H1 (cell line): ENCODE data around the gene LMX1A. TPM values are rescaled to one million over a fixed set of nuclear protein-coding genes. Genes with fewer than 3 reads are reported as not detected.

Experiments used
- CTCF ChIA-PET: fragments of 300-600 bp; sonication (Branson Sonifier 250); formaldehyde crosslinking; loops from one replicate; lab custom pipeline; 2021; ENCODE audit not compliant: partially characterized antibody; lab: Charles Lee
- POLR2A ChIA-PET: fragments of 300-600 bp; sonication (Branson Sonifier 250); formaldehyde crosslinking; loops from one replicate; lab custom pipeline; 2021; ENCODE audit warnings: inconsistent platforms; ENCODE audit not compliant: partially characterized antibody; lab: Charles Lee
- DNase-seq, 2 experiments: peaks; one replicate each; pipeline versions ENCODE4 v3.0.0 to v3.0.0-alpha.2; 2010 to 2022; ENCODE audit warnings: low spot score in 2 of 2, low read depth in 1 of 2, mixed read lengths in 1 of 2
- FAIRE-seq: peaks from 2 replicates; lab custom pipeline; 2011; peaks lifted over from hg19 to GRCh38; lab: Jason Lieb, UNC
- H2AFZ ChIP-seq: 2 replicates; pipeline ENCODE4 v1.8.1; 2012; ENCODE audit warnings: low read length, inconsistent platforms
- H2AK5ac ChIP-seq: 2 replicates; pipeline ENCODE4 v1.6.1; 2013; ENCODE audit warnings: low read depth, low read length
- H2BK120ac ChIP-seq: replicated peaks from 2 replicates; pipeline ENCODE3; 2013; ENCODE audit warnings: low read depth, low read length, inconsistent platforms
- H2BK12ac ChIP-seq: 2 replicates; pipeline ENCODE4 v1.6.1; 2013; ENCODE audit warnings: low read depth, low read length
- H2BK15ac ChIP-seq: 2 replicates; pipeline ENCODE4 v1.6.1; 2013; ENCODE audit warnings: low read length
- H2BK20ac ChIP-seq: 2 replicates; pipeline ENCODE4 v1.6.1; 2013; ENCODE audit warnings: low read length
- H2BK5ac ChIP-seq: 2 replicates; pipeline ENCODE4 v1.6.1; 2013; ENCODE audit warnings: low read depth, low read length
- H3K14ac ChIP-seq: 2 replicates; pipeline ENCODE4 v1.6.1; 2013; ENCODE audit warnings: inconsistent platforms; ENCODE audit not compliant: insufficient read length
- H3K18ac ChIP-seq: 2 replicates; pipeline ENCODE4 v1.6.1; 2013; ENCODE audit warnings: low read length; ENCODE audit errors: extremely low read depth
- H3K23ac ChIP-seq: 2 replicates; pipeline ENCODE4 v1.6.1; 2013; ENCODE audit warnings: inconsistent platforms; ENCODE audit not compliant: insufficient read length
- H3K23me2 ChIP-seq: 2 replicates; pipeline ENCODE4 v1.6.1; 2013; ENCODE audit warnings: low read depth, low read length
- H3K27ac ChIP-seq: 2 replicates; pipeline ENCODE4 v1.6.1; 2011; ENCODE audit warnings: low read depth, low read length, inconsistent platforms
- H3K27me3 ChIP-seq, 4 experiments: replicated peaks in 1 of 4; 1 replicate in 1 of 4; 2 replicates in 3 of 4; pipeline versions ENCODE4 v1.6.1 to v1.8.1; 2011 to 2013; ENCODE audit warnings: low read length in 3 of 4, mild to moderate bottlenecking in 3 of 4, inconsistent platforms in 2 of 4, mixed read lengths in 2 of 4, moderate library complexity in 1 of 4; ENCODE audit not compliant: control insufficient read depth in 3 of 4, insufficient read depth in 3 of 4; ENCODE audit errors: extremely low read depth in 1 of 4
- H3K36me3 ChIP-seq, 4 experiments: 2 replicates each; pipeline versions ENCODE4 v1.6.1 to v1.8.1; 2011 to 2013; ENCODE audit warnings: mild to moderate bottlenecking in 4 of 4, low read length in 3 of 4, moderate library complexity in 2 of 4, control low read depth in 1 of 4, inconsistent platforms in 1 of 4; ENCODE audit not compliant: insufficient read depth in 4 of 4, control insufficient read depth in 2 of 4
- H3K4ac ChIP-seq: replicated peaks from 2 replicates; pipeline ENCODE3; 2013; ENCODE audit warnings: low read length, low read depth, mixed read lengths, inconsistent platforms; ENCODE audit not compliant: insufficient read length
- H3K4me1 ChIP-seq, 4 experiments: replicated peaks in 1 of 4; 1 replicate in 1 of 4; 2 replicates in 3 of 4; pipeline versions ENCODE4 v1.6.1 to v1.8.1; 2011 to 2013; ENCODE audit warnings: low read length in 3 of 4, inconsistent platforms in 2 of 4, mixed read lengths in 1 of 4; ENCODE audit not compliant: insufficient read depth in 4 of 4, control insufficient read depth in 3 of 4
- H3K4me2 ChIP-seq, 2 experiments: 2 replicates each; pipeline versions ENCODE4 v1.6.1 to v1.8.1; 2011 to 2013; ENCODE audit warnings: low read depth in 2 of 2, low read length in 2 of 2, control low read depth in 1 of 2, inconsistent platforms in 1 of 2, mild to moderate bottlenecking in 1 of 2; ENCODE audit not compliant: insufficient read depth in 1 of 2
- H3K4me3 ChIP-seq, 4 experiments: fragments of 200-600, 300-600 bp in 1 of 4; sonication (generic), shearing (Covaris generic), sonication (Bioruptor Twin) in 1 of 4; 2 replicates each; pipeline versions ENCODE4 v1.5.1 to v1.8.1; 2011 to 2016; ENCODE audit warnings: low read length in 4 of 4, low read depth in 3 of 4, control low read depth in 2 of 4, inconsistent platforms in 2 of 4, mild to moderate bottlenecking in 2 of 4, mixed read lengths in 1 of 4, moderate library complexity in 1 of 4; ENCODE audit not compliant: insufficient read depth in 2 of 4; ENCODE audit errors: extremely low read depth in 1 of 4
- H3K56ac ChIP-seq: replicated peaks from 2 replicates; pipeline ENCODE3; 2013; ENCODE audit warnings: low read depth, mild to moderate bottlenecking, mixed read lengths, low read length, inconsistent platforms; ENCODE audit not compliant: insufficient read length
- H3K79me1 ChIP-seq: 2 replicates; pipeline ENCODE4 v1.6.1; 2013; ENCODE audit warnings: low read depth, low read length, control low read depth
- H3K79me2 ChIP-seq, 2 experiments: 2 replicates each; pipeline versions ENCODE4 v1.6.1 to v1.8.1; 2012 to 2013; ENCODE audit warnings: low read length in 2 of 2, mild to moderate bottlenecking in 2 of 2, inconsistent platforms in 1 of 2; ENCODE audit not compliant: insufficient read depth in 2 of 2, control insufficient read depth in 1 of 2
- H3K9ac ChIP-seq, 4 experiments: replicated peaks in 1 of 4; 1 replicate in 1 of 4; 2 replicates in 3 of 4; pipeline versions ENCODE4 v1.6.1 to v1.8.1; 2011 to 2013; ENCODE audit warnings: low read depth in 3 of 4, low read length in 3 of 4, control low read depth in 2 of 4, mild to moderate bottlenecking in 2 of 4, moderate library complexity in 2 of 4, inconsistent platforms in 1 of 4; ENCODE audit errors: extremely low read depth in 1 of 4
- H3K9me3 ChIP-seq, 2 experiments: 2 replicates each; pipeline versions ENCODE4 v1.6.1 to v1.8.1; 2012 to 2013; ENCODE audit warnings: mild to moderate bottlenecking in 2 of 2, moderate library complexity in 2 of 2, control low read depth in 1 of 2, inconsistent platforms in 1 of 2, low read depth in 1 of 2, low read length in 1 of 2, mixed read lengths in 1 of 2; ENCODE audit not compliant: insufficient read depth in 2 of 2
- H4K20me1 ChIP-seq, 2 experiments: replicated peaks in 1 of 2; 2 replicates each; pipeline versions ENCODE3 to v1.8.1; 2011 to 2013; ENCODE audit warnings: inconsistent platforms in 2 of 2, low read length in 2 of 2, mild to moderate bottlenecking in 1 of 2; ENCODE audit not compliant: insufficient read depth in 2 of 2, control insufficient read depth in 1 of 2
- H4K5ac ChIP-seq: 2 replicates; pipeline ENCODE4 v1.6.1; 2013; ENCODE audit warnings: low read length, low read depth, mixed read lengths, inconsistent platforms; ENCODE audit not compliant: insufficient read length
- H4K8ac ChIP-seq: 2 replicates; pipeline ENCODE4 v1.8.0; 2013; ENCODE audit warnings: mild to moderate bottlenecking, moderate library complexity, low read length, inconsistent platforms; ENCODE audit not compliant: insufficient read depth; ENCODE audit errors: extremely low read depth
- H4K91ac ChIP-seq: replicated peaks from 2 replicates; pipeline ENCODE3; 2013; ENCODE audit warnings: low read length, mixed read lengths, inconsistent platforms; ENCODE audit not compliant: insufficient read length
- POLR2AphosphoS5 ChIP-seq: IDR thresholded peaks from 2 replicates; pipeline ENCODE4 v1.6.1; 2011; ENCODE audit warnings: low read depth, low read length
- WGBS, 2 experiments: shearing (Covaris generic) in 1 of 2; methylation state at CpG; one replicate each; pipeline versions ENCODE4 v1.1.6 to v1.1.7; 2013 to 2015; ENCODE audit warnings: low lambda C conversion rate in 2 of 2, mixed read lengths in 2 of 2, inconsistent platforms in 1 of 2, low coverage in 1 of 2, missing lambda C conversion rate in 1 of 2; ENCODE audit not compliant: insufficient replicate concordance in 2 of 2, insufficient coverage in 1 of 2, insufficient read length in 1 of 2; ENCODE audit errors: extremely low coverage in 1 of 2, missing lambda C conversion rate in 1 of 2; 5-methylcytosine and 5-hydroxymethylcytosine counted together
- polyA plus RNA-seq, 7 experiments: library from polyadenylated mRNA; depleted of rRNA in 3 of 7; stranded (reverse) in 5 of 7; unstranded in 2 of 7; fragments of >200 nt in 5 of 7; fragments of 200-250 nt in 2 of 7; gene quantifications; 1 replicate in 5 of 7; 2 replicates in 1 of 7; 4 replicates in 1 of 7; pipeline versions ENCODE4 v1.2.1 to v1.2.3, GENCODE V29; 2011 to 2013; ENCODE audit warnings: missing spikeins in 2 of 7, mixed read lengths in 2 of 7
- total RNA-seq: library from RNA; stranded (reverse); fragmentation: NEBNext Ultra II Directional; extraction: Animal tissue kit (Norgen Biotek cat#: 25700); gene quantifications from 2 replicates; pipeline ENCODE4 v1.2.1, GENCODE V29; 2021

LMX1A gene
- total and polyA plus RNA-seq, 2 of the 8 experiments (the other 6 are each of a cell fraction or from before 2014, with no cell fraction given), result not detected

DNA sequence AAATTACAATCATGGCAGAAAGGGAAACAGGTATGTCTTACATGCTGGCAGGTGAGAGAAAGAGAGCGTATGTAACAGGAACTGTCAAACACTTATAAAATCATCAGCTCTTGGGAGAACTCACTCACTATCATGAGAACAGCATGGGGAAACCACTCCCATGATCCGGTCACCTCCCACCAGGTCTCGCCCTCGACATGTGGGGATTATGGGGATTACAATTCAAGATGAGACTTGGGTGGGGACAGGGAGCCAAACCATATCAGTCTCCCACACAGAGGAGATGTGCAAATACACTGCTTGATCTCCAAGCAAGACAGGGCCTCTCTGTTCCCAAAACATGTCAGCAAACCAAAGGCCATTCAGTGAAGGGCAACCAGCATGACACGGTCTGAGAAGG, 27.4 kb downstream of the LMX1A start:
- Histone ChIP-seq H4K5ac (no peak overlapping the region), H3K27ac (no peak overlapping the region), H3K27me3 (no peaks in the 10 kb centered on the region; a peak in 1 of 7 replicates), H4K20me1 (no peaks in the 10 kb centered on the region), H3K4me3 (no peak overlapping the region), H3K79me1 (no peaks in the 10 kb centered on the region), H4K91ac (no peak overlapping the region), H3K23me2 (no peaks in the 10 kb centered on the region), H3K4ac (no peak overlapping the region), H2BK12ac (no peak overlapping the region), H4K8ac (no peak overlapping the region), H2BK15ac (no peak overlapping the region), H3K9me3 (no peaks in the 10 kb centered on the region), H3K36me3 (no peaks in the 10 kb centered on the region), H3K4me1 (peaks cover 0 to 3% (median 0%) of the 10 kb centered on the region in 4 experiments; a peak in 1 of 7 replicates), H3K4me2 (no peak overlapping the region), H3K18ac (no peak overlapping the region), H2BK120ac (no peak overlapping the region), H3K23ac (no peak overlapping the region), H2BK20ac (no peak overlapping the region), H2BK5ac (no peak overlapping the region), H3K79me2 (no peaks in the 10 kb centered on the region), H2AFZ (no peak overlapping the region), H3K14ac (no peak overlapping the region), H3K9ac (no peak overlapping the region), H2AK5ac (no peak overlapping the region), H3K56ac (no peak overlapping the region)
- ChIA-PET CTCF (interaction anchor here (1.2 kb wide), 1 partner anchor 78 kb away, joined by 3 read pairs; no protein-coding TSS in a partner anchor), POLR2A (no interaction called here)
- FAIRE-seq (no peak), DNase-seq (no peak)
- WGBS, 2 experiments, result 92% methylated on average over 5 of the region's 5 CpGs; no CpG with 5 or more reads in 1 of the 2 experiments
- no peak for TF ChIP-seq POLR2AphosphoS5
